ENCODE measurements around the gene NOS1AP. TPM values are rescaled to one million over a fixed set of nuclear protein-coding genes. Genes with fewer than 3 reads are reported as not detected.
A peak's percentile ranks its signal among the peaks of the same experiment; 100 is the strongest.

The NOS1AP gene
- polyA plus RNA-seq, 1 of the 3 experiments (the other 2 are of a cell fraction) = 0.03 TPM

GRCh38 chr1:162372159-162373071 lies 302.9 kb downstream of the NOS1AP start:
- H3K4me1 ChIP-seq (ENCODE audit: control insufficient read depth in 1 of 2, insufficient read depth in 2 of 2, low read depth in 1 of 2, low read length in 1 of 2) = peaks cover 0 to 27% of the 10 kb centered on the region in 2 experiments; a peak in 1 of 4 replicates
- peak; percentile 83 for DNase-seq
- no peak overlapping the region for H3K9ac ChIP-seq
- WGBS (ENCODE audit: low lambda C conversion rate) = 37% methylated on average over 12 of the region's 13 CpGs
- no peaks in the 10 kb centered on the region for H3F3A ChIP-seq (replicated peaks; ENCODE audit: insufficient read depth)
- H3K4me3 ChIP-seq (ENCODE audit: low read depth in 2 of 2, low read length in 1 of 2) = no peak overlapping the region
- no peaks in the 10 kb centered on the region for H3K36me3 ChIP-seq (replicated peaks in 1 of 2; ENCODE audit: control insufficient read depth in 1 of 2, insufficient read depth in 2 of 2, low read length in 1 of 2)
- H3K4me2 ChIP-seq = no peak overlapping the region
- POLR2A ChIA-PET = no interaction called here
- no peaks in the 10 kb centered on the region for H4K20me1 ChIP-seq (ENCODE audit: insufficient read depth)
- CTCF ChIA-PET = interaction anchor here (1.2 to 4.0 kb wide), 5 partner anchors 13 to 316 kb away, joined by 3 to 16 read pairs (median 9); no protein-coding TSS in a partner anchor
- TF ChIP-seq MEF2A (IDR thresholded peaks at IDR 0.05; ENCODE audit: borderline replicate concordance, low read depth) (no peak), FOXJ3 (CRISPR knock-in tag; IDR thresholded peaks at IDR 0.05) (peak; percentile 88), JUND (IDR thresholded peaks at IDR 0.05) (no peak), TCF12 (IDR thresholded peaks at IDR 0.05) (no peak), TAF1 (IDR thresholded peaks at IDR 0.05; ENCODE audit: borderline replicate concordance, low read depth, low read length) (no peak), CHD2 (IDR thresholded peaks at IDR 0.05; ENCODE audit: low read length, partially characterized antibody) (peak; percentile 54), REST (IDR thresholded peaks at IDR 0.05; ENCODE audit: low read depth, low read length) (no peak), GATA2 (CRISPR knock-in tag; IDR thresholded peaks at IDR 0.05) (peak; percentile 98), USF1 (IDR thresholded peaks at IDR 0.05; ENCODE audit: borderline replicate concordance, low read depth) (no peak), RFX5 (IDR thresholded peaks at IDR 0.05; ENCODE audit: low read length) (no peak), RXRA (IDR thresholded peaks at IDR 0.05; ENCODE audit: borderline replicate concordance, low read depth) (no peak), RAD21 (IDR thresholded peaks at IDR 0.05; ENCODE audit: low read length) (peak; percentile 29), RCOR1 (IDR thresholded peaks at IDR 0.05; ENCODE audit: low read length) (0 out of 2 replicates have a peak, but pooled peaks have one; percentile 23), NFIC (IDR thresholded peaks at IDR 0.05; ENCODE audit: borderline replicate concordance) (no peak), EP300 (IDR thresholded peaks at IDR 0.05; ENCODE audit: borderline replicate concordance in 1 of 2, low read depth in 1 of 2, low read length in 1 of 2) (peak in 1 of 2 experiments; percentile 70; a peak in 1 of 4 replicates), GABPA (IDR thresholded peaks at IDR 0.05; ENCODE audit: low read depth) (no peak), EZH2phosphoT487 (IDR thresholded peaks at IDR 0.05; ENCODE audit: borderline replicate concordance, low read depth) (no peak), POLR2AphosphoS5 (IDR thresholded peaks at IDR 0.05; ENCODE audit: low read depth, low read length) (no peak), ELF1 (IDR thresholded peaks at IDR 0.05) (no peak), MXI1 (IDR thresholded peaks at IDR 0.05; ENCODE audit: low read depth, low read length) (no peak)
- TF ChIP-seq, protein P1, sequence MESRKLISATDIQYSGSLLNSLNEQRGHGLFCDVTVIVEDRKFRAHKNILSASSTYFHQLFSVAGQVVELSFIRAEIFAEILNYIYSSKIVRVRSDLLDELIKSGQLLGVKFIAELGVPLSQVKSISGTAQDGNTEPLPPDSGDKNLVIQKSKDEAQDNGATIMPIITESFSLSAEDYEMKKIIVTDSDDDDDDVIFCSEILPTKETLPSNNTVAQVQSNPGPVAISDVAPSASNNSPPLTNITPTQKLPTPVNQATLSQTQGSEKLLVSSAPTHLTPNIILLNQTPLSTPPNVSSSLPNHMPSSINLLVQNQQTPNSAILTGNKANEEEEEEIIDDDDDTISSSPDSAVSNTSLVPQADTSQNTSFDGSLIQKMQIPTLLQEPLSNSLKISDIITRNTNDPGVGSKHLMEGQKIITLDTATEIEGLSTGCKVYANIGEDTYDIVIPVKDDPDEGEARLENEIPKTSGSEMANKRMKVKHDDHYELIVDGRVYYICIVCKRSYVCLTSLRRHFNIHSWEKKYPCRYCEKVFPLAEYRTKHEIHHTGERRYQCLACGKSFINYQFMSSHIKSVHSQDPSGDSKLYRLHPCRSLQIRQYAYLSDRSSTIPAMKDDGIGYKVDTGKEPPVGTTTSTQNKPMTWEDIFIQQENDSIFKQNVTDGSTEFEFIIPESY (IDR thresholded peaks at IDR 0.05; ENCODE audit: borderline replicate concordance, low read depth) = no peak
- TF ChIP-seq, protein P2, sequence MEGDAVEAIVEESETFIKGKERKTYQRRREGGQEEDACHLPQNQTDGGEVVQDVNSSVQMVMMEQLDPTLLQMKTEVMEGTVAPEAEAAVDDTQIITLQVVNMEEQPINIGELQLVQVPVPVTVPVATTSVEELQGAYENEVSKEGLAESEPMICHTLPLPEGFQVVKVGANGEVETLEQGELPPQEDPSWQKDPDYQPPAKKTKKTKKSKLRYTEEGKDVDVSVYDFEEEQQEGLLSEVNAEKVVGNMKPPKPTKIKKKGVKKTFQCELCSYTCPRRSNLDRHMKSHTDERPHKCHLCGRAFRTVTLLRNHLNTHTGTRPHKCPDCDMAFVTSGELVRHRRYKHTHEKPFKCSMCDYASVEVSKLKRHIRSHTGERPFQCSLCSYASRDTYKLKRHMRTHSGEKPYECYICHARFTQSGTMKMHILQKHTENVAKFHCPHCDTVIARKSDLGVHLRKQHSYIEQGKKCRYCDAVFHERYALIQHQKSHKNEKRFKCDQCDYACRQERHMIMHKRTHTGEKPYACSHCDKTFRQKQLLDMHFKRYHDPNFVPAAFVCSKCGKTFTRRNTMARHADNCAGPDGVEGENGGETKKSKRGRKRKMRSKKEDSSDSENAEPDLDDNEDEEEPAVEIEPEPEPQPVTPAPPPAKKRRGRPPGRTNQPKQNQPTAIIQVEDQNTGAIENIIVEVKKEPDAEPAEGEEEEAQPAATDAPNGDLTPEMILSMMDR (IDR thresholded peaks at IDR 0.05) = no peak
- TF ChIP-seq, protein P3, sequence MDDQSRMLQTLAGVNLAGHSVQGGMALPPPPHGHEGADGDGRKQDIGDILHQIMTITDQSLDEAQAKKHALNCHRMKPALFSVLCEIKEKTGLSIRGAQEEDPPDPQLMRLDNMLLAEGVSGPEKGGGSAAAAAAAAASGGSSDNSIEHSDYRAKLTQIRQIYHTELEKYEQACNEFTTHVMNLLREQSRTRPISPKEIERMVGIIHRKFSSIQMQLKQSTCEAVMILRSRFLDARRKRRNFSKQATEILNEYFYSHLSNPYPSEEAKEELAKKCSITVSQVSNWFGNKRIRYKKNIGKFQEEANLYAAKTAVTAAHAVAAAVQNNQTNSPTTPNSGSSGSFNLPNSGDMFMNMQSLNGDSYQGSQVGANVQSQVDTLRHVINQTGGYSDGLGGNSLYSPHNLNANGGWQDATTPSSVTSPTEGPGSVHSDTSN (IDR thresholded peaks at IDR 0.05) = no peak
- no peaks in the 10 kb centered on the region for H3K9me2 ChIP-seq
- no peaks in the 10 kb centered on the region for H3K79me2 ChIP-seq (ENCODE audit: insufficient read depth)
- no peaks in the 10 kb centered on the region for H3K27me3 ChIP-seq (ENCODE audit: insufficient read depth)
- H3K27ac ChIP-seq (ENCODE audit: low read depth in 2 of 2, low read length in 1 of 2) = peak overlapping the region in 1 of 2 experiments; percentile 77; a peak in 1 of 4 replicates
- no peaks in the 10 kb centered on the region for H3K9me3 ChIP-seq
- H2AFZ ChIP-seq (ENCODE audit: low read depth) = no peak overlapping the region

Data from SK-N-SH (cell line).